ENCODE data around the gene PGA5. TPM values are rescaled to one million over a fixed set of nuclear protein-coding genes. Genes with fewer than 3 reads are reported as not detected.
A peak's percentile ranks its signal among the peaks of the same experiment; 100 is the strongest.

The PGA5 gene
- total RNA-seq, 2 donors from 2014 or later: not detected

DNA sequence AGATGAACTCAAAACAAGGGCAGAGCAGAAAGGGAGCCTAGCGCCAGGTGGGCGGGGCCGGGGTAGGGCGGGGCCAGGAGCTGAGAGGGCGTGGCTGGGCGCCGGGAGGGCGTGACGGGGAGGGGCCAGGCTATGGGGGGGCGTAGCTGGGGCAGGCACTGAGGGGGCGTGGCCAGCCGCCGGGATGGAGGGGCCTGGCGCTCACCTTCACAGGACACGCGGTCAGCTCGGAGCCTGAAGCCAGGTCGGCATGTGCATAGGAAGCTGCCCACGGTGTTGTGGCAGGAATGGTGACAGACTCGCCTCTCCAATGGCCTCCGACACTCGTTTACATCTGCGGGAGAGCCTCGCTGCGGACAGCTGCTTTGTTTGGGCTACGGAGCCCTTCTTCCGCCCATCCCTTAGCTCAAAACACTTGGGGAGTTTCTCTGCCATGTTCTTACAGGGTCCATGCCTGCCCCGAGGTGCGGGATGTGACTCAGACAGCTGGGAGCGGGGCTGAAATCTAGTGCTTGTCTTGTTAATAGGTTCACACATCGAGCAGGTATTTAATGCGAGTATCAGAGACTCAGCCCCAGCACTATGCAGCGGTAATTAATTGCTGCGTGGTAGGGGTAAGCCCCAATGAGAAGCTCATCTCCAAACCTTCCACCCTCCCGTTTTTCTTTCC lies 40.7 kb downstream of the PGA5 start:
- ATAC-seq: peak; percentile 65 to 79
- Mint-ChIP-seq H3K27ac (no peak overlapping the region), H3K4me1 (ENCODE audit: low read depth in 2 of 2) (peaks cover 0 to 3% of the 10 kb centered on the region in 2 donors), H3K36me3 (no peaks in the 10 kb centered on the region), H3K9me3 (no peaks in the 10 kb centered on the region), H3K4me3 (no peak overlapping the region), H3K27me3 (peaks cover 5 to 6% of the 10 kb centered on the region in 2 donors)
- no peak for DNase-seq (ENCODE audit: low spot score)

DNA sequence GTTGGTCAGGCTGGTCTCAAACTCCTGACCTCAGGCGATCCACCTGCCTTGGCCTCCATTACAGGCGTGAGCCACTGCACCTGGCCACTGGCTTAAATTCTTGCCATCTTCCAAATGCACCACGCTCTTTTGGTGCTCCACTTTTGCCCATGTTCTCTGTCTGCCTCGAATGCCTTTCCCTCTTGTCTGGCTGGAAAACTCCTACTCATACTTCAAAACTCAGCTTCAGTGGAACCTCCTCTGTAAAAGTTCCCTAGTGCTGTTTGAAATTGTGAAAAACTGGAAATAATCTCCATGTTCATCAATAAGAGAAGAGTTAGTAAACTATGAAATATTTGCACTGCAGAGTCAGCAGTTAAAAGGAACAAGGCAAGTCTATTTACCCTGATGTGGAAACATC lies 42.6 kb downstream of the PGA5 start:
- no peak for ATAC-seq
- Mint-ChIP-seq H3K27ac (no peak overlapping the region), H3K36me3 (no peaks in the 10 kb centered on the region), H3K4me1 (ENCODE audit: low read depth in 2 of 2) (peaks cover 0 to 3% of the 10 kb centered on the region in 2 donors), H3K4me3 (no peak overlapping the region), H3K27me3 (peaks cover 0 to 3% of the 10 kb centered on the region in 2 donors), H3K9me3 (no peaks in the 10 kb centered on the region)
- no peak for DNase-seq (ENCODE audit: low spot score)

DNA sequence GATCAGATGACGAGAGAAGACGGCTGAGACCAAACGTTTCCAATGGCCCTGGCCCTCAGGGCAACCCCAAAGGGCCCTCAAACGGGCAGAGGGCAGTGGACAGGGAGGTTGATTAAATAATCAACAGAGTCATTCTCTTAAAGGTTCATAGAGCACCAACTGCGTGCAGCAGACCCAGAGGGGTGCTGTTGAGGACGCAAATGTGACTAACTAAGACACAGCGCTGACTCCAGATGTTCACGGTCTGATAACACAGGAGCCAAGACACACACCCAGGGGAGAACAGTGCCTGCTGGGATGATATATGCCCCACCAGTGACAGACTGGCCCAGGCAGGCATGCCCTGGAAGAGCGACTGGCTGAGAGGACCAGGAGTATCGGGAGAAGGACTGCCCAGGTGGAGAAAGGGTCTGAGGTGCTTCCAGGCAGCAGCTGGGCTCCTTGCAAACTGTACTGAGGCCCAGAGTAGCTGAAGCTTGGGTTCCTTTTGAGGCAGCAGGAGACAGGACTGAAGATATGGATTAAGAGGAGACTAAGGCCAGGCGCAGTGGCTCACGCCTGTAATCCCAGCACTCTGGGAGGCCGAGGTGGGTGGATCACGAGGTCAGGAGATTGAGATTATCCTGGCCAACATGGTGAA lies 46.5 kb downstream of the PGA5 start:
- Mint-ChIP-seq H3K4me3 (no peak overlapping the region), H3K27me3 (peaks cover 5 to 6% of the 10 kb centered on the region in 2 donors), H3K27ac (no peak overlapping the region)

DNA sequence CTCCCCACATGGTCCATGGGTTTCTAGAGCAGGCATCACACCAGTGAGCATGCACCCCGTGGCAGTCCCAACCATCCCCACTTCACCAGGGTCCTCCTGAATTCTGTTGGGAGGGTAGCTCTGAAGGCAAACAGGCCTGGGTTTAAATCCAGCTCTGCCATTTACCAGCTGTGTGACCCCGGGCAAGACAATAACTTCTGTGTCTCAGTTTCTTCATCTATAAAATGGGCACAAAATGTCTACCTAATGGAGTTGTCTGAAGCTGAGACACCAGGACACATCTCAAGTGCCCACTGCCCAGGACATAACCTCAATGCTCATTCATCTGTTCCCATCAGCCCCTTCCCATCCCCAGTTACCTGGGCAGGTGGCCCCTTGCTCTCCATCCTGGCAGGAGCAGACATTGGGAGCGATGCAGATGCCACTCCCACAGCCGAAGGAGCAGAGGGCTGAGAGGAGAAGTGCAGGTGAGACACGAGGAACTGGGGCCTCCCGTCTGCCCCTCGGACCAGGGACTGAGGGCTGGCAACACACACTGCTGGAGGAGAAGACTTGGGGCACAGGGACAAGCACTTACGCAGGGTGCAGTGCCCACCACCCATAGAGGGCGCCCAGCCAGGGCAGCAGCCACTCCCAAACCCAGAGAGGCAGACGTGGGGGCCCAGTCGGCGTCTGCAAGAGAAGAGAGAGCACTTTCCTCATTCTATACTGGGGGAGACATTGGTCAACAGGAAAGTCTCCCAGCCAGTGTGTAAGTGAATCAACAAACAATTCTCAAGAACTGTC lies 50.1 kb downstream of the PGA5 start:
- ATAC-seq (no peak), DNase-seq (ENCODE audit: low spot score) (no peak)
- H3K4me3 Mint-ChIP-seq: no peak overlapping the region
- H3K4me1 Mint-ChIP-seq (ENCODE audit: low read depth in 2 of 2): peaks cover 0 to 2% of the 10 kb centered on the region in 2 donors
- no peaks in the 10 kb centered on the region for H3K9me3 Mint-ChIP-seq
- H3K27me3 Mint-ChIP-seq: peaks cover 8 to 10% of the 10 kb centered on the region in 2 donors
- no peaks in the 10 kb centered on the region for H3K36me3 Mint-ChIP-seq
- no peak overlapping the region for H3K27ac Mint-ChIP-seq

More for the DNA sequence above, 46.5 kb downstream of the PGA5 start:
- ATAC-seq (no peak), DNase-seq (ENCODE audit: low spot score) (no peak)
- H3K9me3 Mint-ChIP-seq: no peaks in the 10 kb centered on the region
- H3K4me1 Mint-ChIP-seq (ENCODE audit: low read depth in 2 of 2): no peaks in the 10 kb centered on the region
- no peaks in the 10 kb centered on the region for H3K36me3 Mint-ChIP-seq

DNA sequence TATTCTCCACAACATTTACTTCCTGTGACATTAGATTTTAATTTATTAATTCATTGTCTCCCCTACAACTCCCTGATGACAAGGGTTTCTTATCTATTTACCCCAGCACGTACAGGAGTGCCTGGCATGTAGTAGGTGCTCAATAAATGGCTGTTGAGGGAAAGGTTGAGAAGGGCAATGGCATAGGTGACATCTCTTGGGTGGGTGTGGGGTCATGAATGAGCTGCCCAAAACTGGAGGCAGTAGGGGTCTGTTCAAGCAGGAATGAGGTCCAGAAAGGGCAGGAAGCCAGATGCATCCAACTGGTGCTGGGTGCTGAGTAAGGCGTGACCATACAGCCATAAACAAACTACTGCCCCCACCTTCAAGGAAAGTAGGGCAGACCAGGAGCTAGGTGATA lies 51.4 kb downstream of the PGA5 start:
- Mint-ChIP-seq H3K9me3 (no peaks in the 10 kb centered on the region), H3K4me3 (no peak overlapping the region), H3K27me3 (peaks cover 8 to 10% of the 10 kb centered on the region in 2 donors), H3K4me1 (ENCODE audit: low read depth in 2 of 2) (peaks cover 5 to 7% of the 10 kb centered on the region in 2 donors), H3K27ac (no peak overlapping the region), H3K36me3 (peaks cover 6% of the 10 kb centered on the region)
- DNase-seq (ENCODE audit: low spot score) (no peak), ATAC-seq (no peak)

DNA sequence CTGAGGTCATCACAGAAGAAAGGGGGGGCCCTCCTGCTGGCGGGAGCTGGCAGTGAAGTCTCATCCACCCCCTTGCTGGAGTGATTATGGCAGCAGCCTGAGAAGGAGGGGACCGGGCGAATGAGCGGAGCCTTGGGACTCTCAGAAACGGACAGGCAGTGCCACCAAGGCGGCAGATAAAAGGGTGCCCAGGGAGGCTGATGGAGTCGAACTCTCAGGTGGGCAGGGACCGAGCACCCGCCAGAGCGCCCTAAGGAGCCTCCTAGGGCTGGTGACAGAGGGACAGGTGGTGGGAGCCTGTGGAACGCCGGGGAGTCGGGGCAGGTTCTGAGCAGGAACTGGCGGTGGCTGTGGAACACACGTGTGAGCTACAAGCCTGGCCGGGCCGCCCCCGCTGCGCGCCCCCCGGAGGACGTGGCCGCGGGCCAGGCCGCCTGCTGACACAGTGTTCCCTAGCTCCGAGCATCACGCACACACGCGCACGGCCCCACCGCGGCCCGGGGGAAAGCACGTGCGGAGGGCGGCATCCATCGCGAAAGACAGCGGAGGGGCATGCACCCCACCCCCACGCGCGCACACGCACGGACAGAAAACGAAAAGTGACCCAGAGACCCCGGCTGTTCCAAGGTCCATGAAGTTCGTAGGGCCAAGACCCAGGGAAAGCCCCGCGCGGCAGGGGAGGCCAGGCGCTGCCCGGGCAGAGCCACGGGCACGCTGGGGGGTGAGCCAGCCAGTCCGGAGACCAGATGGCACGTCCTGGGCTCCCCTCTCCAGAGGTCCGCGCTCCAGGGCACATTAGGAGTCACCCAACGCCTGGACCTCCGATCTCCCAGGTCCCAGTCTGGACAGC lies 53.1 kb downstream of the PGA5 start:
- Mint-ChIP-seq H3K27me3 (peaks cover 8 to 10% of the 10 kb centered on the region in 2 donors), H3K27ac (no peak overlapping the region), H3K36me3 (peaks cover 11% of the 10 kb centered on the region), H3K9me3 (no peaks in the 10 kb centered on the region), H3K4me3 (peak overlapping the region; percentile 74), H3K4me1 (ENCODE audit: low read depth in 2 of 2) (peaks cover 22 to 23% of the 10 kb centered on the region in 2 donors)
- DNase-seq (ENCODE audit: low spot score) (no peak), ATAC-seq (peak; percentile 56 to 65)

DNA sequence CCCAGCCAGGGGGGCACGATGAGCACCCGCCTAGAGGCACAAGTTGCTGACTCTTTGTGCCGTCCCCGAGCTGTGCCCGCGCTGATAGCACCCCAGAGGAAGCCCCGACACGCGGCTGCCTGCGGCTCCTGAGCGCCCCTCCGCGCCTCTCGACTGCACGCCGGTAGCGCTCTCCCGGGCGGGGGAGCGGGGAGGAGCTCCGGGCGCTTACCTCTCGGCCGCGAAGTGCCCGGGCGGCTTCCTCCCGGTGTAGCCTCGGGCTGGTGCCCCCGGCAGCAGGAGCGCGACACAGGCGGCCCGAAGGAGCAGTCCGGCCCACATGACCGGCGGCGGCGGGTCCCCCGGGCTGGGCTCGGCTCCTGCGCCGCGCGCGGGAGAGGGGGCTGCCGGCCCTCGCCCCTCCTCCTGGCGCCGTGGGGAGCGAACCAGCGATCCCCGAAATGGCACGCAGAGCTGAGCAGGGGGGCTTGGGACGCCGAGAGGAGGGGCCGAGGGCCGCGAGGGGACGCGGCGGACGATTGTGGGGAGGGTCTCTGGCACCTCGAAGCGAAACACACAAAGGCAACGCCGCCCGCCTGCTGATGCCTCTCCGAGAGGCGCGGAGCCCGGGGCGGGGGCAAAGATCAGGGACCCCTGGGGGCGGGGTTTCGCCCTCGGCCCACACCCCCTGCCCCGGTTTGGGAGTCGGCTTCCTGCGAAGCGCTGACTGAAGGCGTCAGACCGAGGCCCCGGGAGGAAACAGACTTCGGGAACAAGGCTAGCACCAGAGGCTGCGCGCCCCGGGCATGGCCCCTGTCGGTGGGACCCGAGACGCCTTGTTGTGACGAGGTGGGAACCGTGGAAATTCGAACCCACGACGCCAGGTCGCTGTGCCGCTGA lies 54.0 kb downstream of the PGA5 start, which contains the start of gene VWCE:
VWCE (minus strand) TSS at position 600 of the 879 bp plus-strand sequence; CDS start at position 321, 279 bp downstream.
- Mint-ChIP-seq H3K9me3 (no peaks in the 10 kb centered on the region), H3K4me3 (peak within 1 kb of the TSS; percentile 74), H3K27me3 (peaks cover 8 to 10% of the 10 kb centered on the region in 2 donors), H3K36me3 (peaks cover 11% of the 10 kb centered on the region), H3K27ac (no peak within 1 kb of the TSS), H3K4me1 (ENCODE audit: low read depth in 2 of 2) (peaks cover 26 to 28% of the 10 kb centered on the region in 2 donors)
- ATAC-seq (peak; percentile 81), DNase-seq (ENCODE audit: low spot score) (no peak)

DNA sequence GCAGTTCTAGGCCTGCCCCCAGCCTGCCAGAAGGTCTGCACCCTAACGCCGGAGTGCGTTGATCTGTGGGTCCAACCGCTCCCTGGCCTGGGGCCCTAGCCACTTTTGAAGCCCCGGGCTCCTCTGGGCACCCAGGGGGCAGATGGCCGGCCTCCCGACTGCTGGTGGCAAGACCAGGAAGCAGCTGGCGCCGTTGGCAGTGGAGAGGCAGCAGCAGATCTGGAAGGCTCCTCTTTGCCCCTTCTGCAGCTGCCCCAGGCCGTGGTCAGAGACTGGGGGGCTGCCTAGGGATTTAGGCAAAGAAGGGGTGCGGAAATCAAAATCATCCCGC lies 54.6 kb downstream of the PGA5 start:
- Mint-ChIP-seq H3K4me1 (ENCODE audit: low read depth in 2 of 2) (peaks cover 28 to 29% of the 10 kb centered on the region in 2 donors), H3K27me3 (peaks cover 8 to 10% of the 10 kb centered on the region in 2 donors), H3K4me3 (no peak overlapping the region), H3K9me3 (no peaks in the 10 kb centered on the region), H3K27ac (no peak overlapping the region), H3K36me3 (peaks cover 14% of the 10 kb centered on the region)
- no peak for ATAC-seq
- DNase-seq (ENCODE audit: low spot score): no peak

DNA sequence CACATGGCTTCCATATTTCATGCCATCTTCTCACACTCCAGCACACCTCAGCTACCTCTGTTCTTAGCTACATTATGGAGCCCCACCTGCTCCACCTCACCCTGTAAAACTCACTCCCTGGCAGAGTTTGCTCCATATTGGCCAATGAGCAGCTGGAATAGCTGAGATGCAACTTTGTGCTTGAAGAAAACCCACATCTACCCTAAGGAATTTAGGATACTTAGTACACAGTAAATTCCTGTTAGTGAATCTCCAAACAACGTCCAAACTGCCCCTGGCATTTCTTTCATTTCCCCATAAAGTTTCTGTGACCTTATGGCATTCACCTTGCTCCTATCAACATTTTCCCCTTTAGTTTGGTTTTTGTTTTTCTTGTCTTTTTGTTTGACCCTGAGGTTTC lies 56.4 kb downstream of the PGA5 start:
- peaks cover 29% of the 10 kb centered on the region for H3K36me3 Mint-ChIP-seq
- no peak for ATAC-seq
- no peak for DNase-seq (ENCODE audit: low spot score)
- H3K27me3 Mint-ChIP-seq: peaks cover 4 to 8% of the 10 kb centered on the region in 2 donors
- H3K4me3 Mint-ChIP-seq: peak overlapping the region; percentile 21
- peak overlapping the region in 1 of 2 donors; percentile 14 for H3K27ac Mint-ChIP-seq
- H3K9me3 Mint-ChIP-seq: no peaks in the 10 kb centered on the region
- H3K4me1 Mint-ChIP-seq (ENCODE audit: low read depth in 2 of 2): peaks cover 28 to 29% of the 10 kb centered on the region in 2 donors

DNA sequence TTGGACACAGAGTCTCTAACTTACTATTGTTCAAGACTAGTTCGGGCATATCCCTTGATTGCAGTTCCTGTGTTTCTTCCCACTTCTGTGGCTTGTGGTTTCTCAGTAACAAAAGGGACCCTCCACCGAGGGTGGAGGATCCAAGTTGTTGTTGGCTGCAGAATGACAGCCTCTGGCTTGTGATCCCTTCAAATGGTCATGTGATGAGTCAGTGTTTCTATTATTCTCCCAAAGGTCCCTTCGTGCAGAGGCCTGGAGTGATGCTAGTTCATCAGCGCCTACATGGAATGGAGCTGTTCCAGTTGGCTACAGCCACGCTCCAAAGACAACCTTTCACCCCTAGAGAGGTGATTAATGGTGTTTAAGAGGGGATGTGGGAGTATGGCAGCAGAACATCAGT lies 56.8 kb downstream of the PGA5 start:
- Mint-ChIP-seq H3K27me3 (peaks cover under 1 to 5% of the 10 kb centered on the region in 2 donors), H3K9me3 (no peaks in the 10 kb centered on the region), H3K4me1 (ENCODE audit: low read depth in 2 of 2) (peaks cover 28 to 29% of the 10 kb centered on the region in 2 donors), H3K36me3 (peaks cover 29% of the 10 kb centered on the region), H3K27ac (peak overlapping the region in 1 of 2 donors; percentile 14), H3K4me3 (peak overlapping the region; percentile 21)
- ATAC-seq (peak in 1 of 2 donors; percentile 49), DNase-seq (ENCODE audit: low spot score) (no peak)

DNA sequence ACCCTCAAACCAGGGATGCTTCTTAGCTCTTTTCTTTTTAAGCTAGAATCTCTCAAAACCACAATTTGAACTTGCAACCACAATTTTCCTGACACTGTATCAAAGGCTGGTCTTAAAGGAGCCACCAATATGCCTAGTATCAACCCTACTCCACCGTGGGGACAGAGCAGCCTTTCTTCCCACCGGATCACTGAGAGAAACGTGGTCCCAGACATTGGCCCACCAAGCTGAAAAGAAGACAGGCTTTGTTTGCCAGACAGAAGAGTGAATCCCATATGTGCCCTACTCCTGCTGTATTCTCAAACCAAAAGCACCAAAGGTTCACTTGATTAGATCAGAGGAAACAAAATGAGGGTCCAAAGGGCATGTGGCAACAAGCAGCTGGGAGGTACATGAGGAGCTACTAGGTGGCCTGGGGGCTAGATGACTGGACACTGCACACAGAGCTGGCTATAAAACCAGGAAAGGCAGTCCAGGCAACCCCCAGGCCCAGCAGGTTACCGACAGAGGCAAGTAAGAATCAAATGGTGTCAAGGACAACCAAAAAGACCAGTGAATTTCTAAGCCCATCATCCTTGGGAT lies 57.8 kb downstream of the PGA5 start:
- H3K4me1 Mint-ChIP-seq (ENCODE audit: low read depth in 2 of 2): peaks cover 28 to 29% of the 10 kb centered on the region in 2 donors
- H3K36me3 Mint-ChIP-seq: peaks cover 29% of the 10 kb centered on the region
- no peaks in the 10 kb centered on the region for H3K9me3 Mint-ChIP-seq
- H3K4me3 Mint-ChIP-seq: no peak overlapping the region
- peak overlapping the region in 1 of 2 donors; percentile 14 for H3K27ac Mint-ChIP-seq
- no peak for DNase-seq (ENCODE audit: low spot score)
- H3K27me3 Mint-ChIP-seq: no peaks in the 10 kb centered on the region
- ATAC-seq: no peak

Measured in natural killer cell treated with Interleukin-12 subunit alpha and Interleukin-12 subunit beta and Interleukin-15 and Interleukin-18, amount 100 ng/mL, for 72 hours (primary cell).